HG02840 (cell line): ENCODE measurements around the gene NFKBIE.

Experiments used
- ATAC-seq: cut with Tn5 transposase; IDR thresholded peaks from one replicate; pipeline ENCODE4 v1.9.1; 2021; ENCODE audit warnings: mild to moderate bottlenecking, moderate library complexity, moderate number of reproducible peaks; ENCODE audit not compliant: unreplicated experiment, low FRiP score

The NFKBIE gene

GRCh38 chr6:44217332-44218143 is 47.8 kb downstream of the NFKBIE start:
- ATAC-seq = no peak

GRCh38 chr6:44216677-44217331 is 48.5 kb downstream of the NFKBIE start, which contains the start of gene MYMX:
TSS of gene MYMX (plus strand) at chr6:44216926. CDS start at chr6:44217472, 546 bp downstream.
- no peak for ATAC-seq

- ATAC-seq = no peak
These were observed 51.0 kb downstream of the NFKBIE start for GRCh38 chr6:44214307-44214706.

- ATAC-seq = no peak
These were observed 54.1 kb downstream of the NFKBIE start for GRCh38 chr6:44211284-44211683.
